Measurements from ENCODE around the gene RAMP3.

- TF ChIP-seq, protein P1, sequence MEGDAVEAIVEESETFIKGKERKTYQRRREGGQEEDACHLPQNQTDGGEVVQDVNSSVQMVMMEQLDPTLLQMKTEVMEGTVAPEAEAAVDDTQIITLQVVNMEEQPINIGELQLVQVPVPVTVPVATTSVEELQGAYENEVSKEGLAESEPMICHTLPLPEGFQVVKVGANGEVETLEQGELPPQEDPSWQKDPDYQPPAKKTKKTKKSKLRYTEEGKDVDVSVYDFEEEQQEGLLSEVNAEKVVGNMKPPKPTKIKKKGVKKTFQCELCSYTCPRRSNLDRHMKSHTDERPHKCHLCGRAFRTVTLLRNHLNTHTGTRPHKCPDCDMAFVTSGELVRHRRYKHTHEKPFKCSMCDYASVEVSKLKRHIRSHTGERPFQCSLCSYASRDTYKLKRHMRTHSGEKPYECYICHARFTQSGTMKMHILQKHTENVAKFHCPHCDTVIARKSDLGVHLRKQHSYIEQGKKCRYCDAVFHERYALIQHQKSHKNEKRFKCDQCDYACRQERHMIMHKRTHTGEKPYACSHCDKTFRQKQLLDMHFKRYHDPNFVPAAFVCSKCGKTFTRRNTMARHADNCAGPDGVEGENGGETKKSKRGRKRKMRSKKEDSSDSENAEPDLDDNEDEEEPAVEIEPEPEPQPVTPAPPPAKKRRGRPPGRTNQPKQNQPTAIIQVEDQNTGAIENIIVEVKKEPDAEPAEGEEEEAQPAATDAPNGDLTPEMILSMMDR (optimal IDR thresholded peaks at IDR 0.05 in 1 of 3, IDR thresholded peaks at IDR 0.05 in 1 of 3, conservative IDR thresholded peaks at IDR 0.05 in 1 of 3; ENCODE audit: extremely low read depth in 1 of 3, insufficient read depth in 2 of 3, low read length in 3 of 3): no peak
- no peak for TF ChIP-seq EZH2 (IDR thresholded peaks at IDR 0.05; ENCODE audit: low read length)
These were observed 39.9 kb downstream of the RAMP3 start for GRCh38 chr7:45197461-45197860.

All from keratinocyte (primary cell).